HepG2 (cell line): ENCODE data around the gene PRR29. TPM values are rescaled to one million over a fixed set of nuclear protein-coding genes. Genes with fewer than 3 reads are reported as not detected.

Experiments
- BCL6 ChIP-seq: IDR thresholded peaks from 2 replicates; pipeline ENCODE4 v1.6.1; 2016; ENCODE audit warnings: missing genetic modification reagents, missing compliant biosample characterization
- DNMT1 ChIP-seq: sonication (generic); formaldehyde crosslinking; IDR thresholded peaks from 2 replicates; pipeline ENCODE4 v1.5.1; 2020; ENCODE audit warnings: mild to moderate bottlenecking, missing genetic modification reagents
- FIP1L1 ChIP-seq: fragments of 200-400 bp; formaldehyde crosslinking; IDR thresholded peaks from 2 replicates; pipeline ENCODE4 v1.6.1; 2018; ENCODE audit warnings: low read depth, mild to moderate bottlenecking, low read length, moderate library complexity, borderline replicate concordance; ENCODE audit not compliant: insufficient read depth
- KDM1A ChIP-seq: IDR thresholded peaks from 2 replicates; pipeline ENCODE4 v1.6.1; 2016; ENCODE audit warnings: missing compliant biosample characterization
- MATR3 ChIP-seq: sonication (generic); formaldehyde crosslinking; IDR thresholded peaks from 2 replicates; pipeline ENCODE4 v1.4.0; 2020; ENCODE audit warnings: missing genetic modification reagents
- MTF1 ChIP-seq: sonication (generic); formaldehyde crosslinking; IDR thresholded peaks from 2 replicates; pipeline ENCODE4 v1.5.0; 2020; ENCODE audit warnings: missing genetic modification reagents
- PTBP1 ChIP-seq: fragments of 200-400 bp; formaldehyde crosslinking; IDR thresholded peaks from 2 replicates; pipeline ENCODE4 v1.6.1; 2018; ENCODE audit warnings: low read length, low read depth; ENCODE audit not compliant: poor library complexity, severe bottlenecking
- RARA ChIP-seq: IDR thresholded peaks from 2 replicates; pipeline ENCODE4 v1.6.1; 2016; ENCODE audit warnings: missing genetic modification reagents, missing compliant biosample characterization
- RFXANK ChIP-seq: IDR thresholded peaks from 2 replicates; pipeline ENCODE4 v1.6.1; 2016
- STAT5B ChIP-seq: sonication (generic); formaldehyde crosslinking; IDR thresholded peaks from 2 replicates; pipeline ENCODE4 v1.4.0; 2020; ENCODE audit warnings: missing genetic modification reagents
- WIZ ChIP-seq: sonication (generic); formaldehyde crosslinking; IDR thresholded peaks from 2 replicates; pipeline ENCODE4 v1.5.1; 2020; ENCODE audit warnings: mild to moderate bottlenecking, missing genetic modification reagents
- ZNF225 ChIP-seq: sonication (generic); formaldehyde crosslinking; IDR thresholded peaks from 2 replicates; pipeline ENCODE4 v1.4.0; 2020; ENCODE audit warnings: mild to moderate bottlenecking, missing genetic modification reagents
- ZNF564 ChIP-seq: sonication (generic); formaldehyde crosslinking; IDR thresholded peaks from 2 replicates; pipeline ENCODE4 v1.8.1; 2023; ENCODE audit warnings: mild to moderate bottlenecking, missing genetic modification reagents
- ZSCAN12 ChIP-seq: sonication (generic); formaldehyde crosslinking; IDR thresholded peaks from 2 replicates; pipeline ENCODE4 v1.9.0; 2021; ENCODE audit warnings: mild to moderate bottlenecking, missing genetic modification reagents
- polyA plus RNA-seq, 8 experiments: library from polyadenylated mRNA; depleted of rRNA in 3 of 8; stranded (reverse) in 7 of 8; unstranded in 1 of 8; fragments of >200 nt; fragmentation: Illumina TruSeq in 4 of 8; extraction: Trizol in 4 of 8; gene quantifications; 2 replicates each; pipeline versions ENCODE4 v1.2.1 to v1.2.3, GENCODE V29; 2011 to 2016; ENCODE audit warnings: low read depth in 4 of 8, missing spikeins in 1 of 8, mixed read lengths in 1 of 8; ENCODE audit not compliant: insufficient read depth in 1 of 8
- total RNA-seq, 5 experiments: library from RNA; depleted of rRNA; stranded (reverse); fragments of >200 nt; fragmentation: Illumina TruSeq; extraction: Trizol; gene quantifications; 2 replicates each; pipeline ENCODE4 v1.2.3, GENCODE V29; 2016; ENCODE audit warnings: low read depth in 1 of 5
- TF ChIP-seq, protein P1 (sequence below): sonication (generic); formaldehyde crosslinking; IDR thresholded peaks from 2 replicates; pipeline ENCODE4 v1.9.0; 2021; ENCODE audit warnings: missing genetic modification reagents, borderline replicate concordance
- TF ChIP-seq, protein P2 (sequence below): sonication (generic); formaldehyde crosslinking; IDR thresholded peaks from 2 replicates; pipeline ENCODE4 v1.4.0; 2020; ENCODE audit warnings: low read depth, missing genetic modification reagents
- TF ChIP-seq, protein P3 (sequence below): sonication (generic); formaldehyde crosslinking; IDR thresholded peaks from 2 replicates; pipeline ENCODE4 v1.4.0; 2020; ENCODE audit warnings: missing genetic modification reagents, mild to moderate bottlenecking, borderline replicate concordance

PRR29 gene
- total and polyA plus RNA-seq, 2 of the 13 experiments (the other 11 are each of a cell fraction or from before 2014, with no cell fraction given) = 0.07 to 0.20 TPM

DNA sequence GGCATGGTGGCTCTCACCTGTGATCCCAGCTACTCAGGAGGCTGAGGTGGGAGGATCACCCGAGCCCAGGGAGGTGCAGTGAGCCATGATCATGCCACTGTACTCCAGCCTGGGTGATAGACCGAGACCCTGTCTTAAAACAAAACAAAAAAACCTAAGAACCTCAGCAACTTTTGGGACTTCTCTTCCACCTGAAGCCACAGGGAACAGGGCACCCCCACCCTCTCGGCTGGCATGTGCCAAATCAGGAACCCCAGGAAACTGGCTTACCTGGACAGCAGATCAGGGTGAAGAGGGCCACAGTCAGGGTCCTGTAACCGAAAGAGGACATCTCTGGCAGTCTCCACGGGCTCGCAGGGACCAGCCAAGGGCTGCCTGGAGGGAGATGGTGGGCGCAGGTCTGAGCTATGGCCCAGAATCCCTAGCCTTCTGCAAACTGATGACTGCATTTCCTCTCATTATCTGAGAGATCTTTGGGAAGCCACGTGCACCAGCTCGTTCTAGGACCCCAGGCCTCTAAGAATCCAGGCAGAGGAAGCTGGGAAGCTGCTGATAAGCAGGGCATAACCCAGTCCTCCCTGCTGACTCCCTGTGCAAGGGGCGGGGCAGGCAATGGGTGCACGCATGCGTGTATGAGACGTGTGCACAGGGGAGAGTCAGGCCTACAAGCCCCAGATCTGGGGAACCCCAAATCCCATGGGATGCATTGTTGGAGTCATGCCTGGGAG, 8.4 kb downstream of the PRR29 start (continued):
- TF ChIP-seq, protein P1, sequence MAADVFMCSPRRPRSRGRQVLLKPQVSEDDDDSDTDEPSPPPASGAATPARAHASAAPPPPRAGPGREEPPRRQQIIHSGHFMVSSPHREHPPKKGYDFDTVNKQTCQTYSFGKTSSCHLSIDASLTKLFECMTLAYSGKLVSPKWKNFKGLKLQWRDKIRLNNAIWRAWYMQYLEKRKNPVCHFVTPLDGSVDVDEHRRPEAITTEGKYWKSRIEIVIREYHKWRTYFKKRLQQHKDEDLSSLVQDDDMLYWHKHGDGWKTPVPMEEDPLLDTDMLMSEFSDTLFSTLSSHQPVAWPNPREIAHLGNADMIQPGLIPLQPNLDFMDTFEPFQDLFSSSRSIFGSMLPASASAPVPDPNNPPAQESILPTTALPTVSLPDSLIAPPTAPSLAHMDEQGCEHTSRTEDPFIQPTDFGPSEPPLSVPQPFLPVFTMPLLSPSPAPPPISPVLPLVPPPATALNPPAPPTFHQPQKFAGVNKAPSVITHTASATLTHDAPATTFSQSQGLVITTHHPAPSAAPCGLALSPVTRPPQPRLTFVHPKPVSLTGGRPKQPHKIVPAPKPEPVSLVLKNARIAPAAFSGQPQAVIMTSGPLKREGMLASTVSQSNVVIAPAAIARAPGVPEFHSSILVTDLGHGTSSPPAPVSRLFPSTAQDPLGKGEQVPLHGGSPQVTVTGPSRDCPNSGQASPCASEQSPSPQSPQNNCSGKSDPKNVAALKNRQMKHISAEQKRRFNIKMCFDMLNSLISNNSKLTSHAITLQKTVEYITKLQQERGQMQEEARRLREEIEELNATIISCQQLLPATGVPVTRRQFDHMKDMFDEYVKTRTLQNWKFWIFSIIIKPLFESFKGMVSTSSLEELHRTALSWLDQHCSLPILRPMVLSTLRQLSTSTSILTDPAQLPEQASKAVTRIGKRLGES (CRISPR knock-in tag) = no peak
- TF ChIP-seq KDM1A (CRISPR knock-in tag) (no peak), DNMT1 (CRISPR knock-in tag) (no peak), WIZ (CRISPR knock-in tag) (no peak), BCL6 (CRISPR knock-in tag) (no peak), ZSCAN12 (CRISPR knock-in tag) (no peak), STAT5B (CRISPR knock-in tag) (no peak), MATR3 (CRISPR knock-in tag) (no peak), FIP1L1 (no peak), ZNF564 (no peak), RFXANK (CRISPR knock-in tag) (no peak), MTF1 (CRISPR knock-in tag) (peak; percentile 64; the same call in 1 of the 2 replicates), PTBP1 (no peak), ZNF225 (no peak), RARA (CRISPR knock-in tag) (0 out of 2 replicates have a peak, but pooled peaks have one; percentile 9)
- TF ChIP-seq, protein P2, sequence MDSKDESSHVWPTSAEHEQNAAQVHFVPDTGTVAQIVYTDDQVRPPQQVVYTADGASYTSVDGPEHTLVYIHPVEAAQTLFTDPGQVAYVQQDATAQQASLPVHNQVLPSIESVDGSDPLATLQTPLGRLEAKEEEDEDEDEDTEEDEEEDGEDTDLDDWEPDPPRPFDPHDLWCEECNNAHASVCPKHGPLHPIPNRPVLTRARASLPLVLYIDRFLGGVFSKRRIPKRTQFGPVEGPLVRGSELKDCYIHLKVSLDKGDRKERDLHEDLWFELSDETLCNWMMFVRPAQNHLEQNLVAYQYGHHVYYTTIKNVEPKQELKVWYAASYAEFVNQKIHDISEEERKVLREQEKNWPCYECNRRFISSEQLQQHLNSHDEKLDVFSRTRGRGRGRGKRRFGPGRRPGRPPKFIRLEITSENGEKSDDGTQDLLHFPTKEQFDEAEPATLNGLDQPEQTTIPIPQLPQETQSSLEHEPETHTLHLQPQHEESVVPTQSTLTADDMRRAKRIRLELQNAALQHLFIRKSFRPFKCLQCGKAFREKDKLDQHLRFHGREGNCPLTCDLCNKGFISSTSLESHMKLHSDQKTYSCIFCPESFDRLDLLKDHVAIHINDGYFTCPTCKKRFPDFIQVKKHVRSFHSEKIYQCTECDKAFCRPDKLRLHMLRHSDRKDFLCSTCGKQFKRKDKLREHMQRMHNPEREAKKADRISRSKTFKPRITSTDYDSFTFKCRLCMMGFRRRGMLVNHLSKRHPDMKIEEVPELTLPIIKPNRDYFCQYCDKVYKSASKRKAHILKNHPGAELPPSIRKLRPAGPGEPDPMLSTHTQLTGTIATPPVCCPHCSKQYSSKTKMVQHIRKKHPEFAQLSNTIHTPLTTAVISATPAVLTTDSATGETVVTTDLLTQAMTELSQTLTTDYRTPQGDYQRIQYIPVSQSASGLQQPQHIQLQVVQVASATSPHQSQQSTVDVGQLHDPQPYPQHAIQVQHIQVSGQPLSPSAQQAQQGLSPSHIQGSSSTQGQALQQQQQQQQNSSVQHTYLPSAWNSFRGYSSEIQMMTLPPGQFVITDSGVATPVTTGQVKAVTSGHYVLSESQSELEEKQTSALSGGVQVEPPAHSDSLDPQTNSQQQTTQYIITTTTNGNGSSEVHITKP (CRISPR knock-in tag) = no peak
- TF ChIP-seq, protein P3, sequence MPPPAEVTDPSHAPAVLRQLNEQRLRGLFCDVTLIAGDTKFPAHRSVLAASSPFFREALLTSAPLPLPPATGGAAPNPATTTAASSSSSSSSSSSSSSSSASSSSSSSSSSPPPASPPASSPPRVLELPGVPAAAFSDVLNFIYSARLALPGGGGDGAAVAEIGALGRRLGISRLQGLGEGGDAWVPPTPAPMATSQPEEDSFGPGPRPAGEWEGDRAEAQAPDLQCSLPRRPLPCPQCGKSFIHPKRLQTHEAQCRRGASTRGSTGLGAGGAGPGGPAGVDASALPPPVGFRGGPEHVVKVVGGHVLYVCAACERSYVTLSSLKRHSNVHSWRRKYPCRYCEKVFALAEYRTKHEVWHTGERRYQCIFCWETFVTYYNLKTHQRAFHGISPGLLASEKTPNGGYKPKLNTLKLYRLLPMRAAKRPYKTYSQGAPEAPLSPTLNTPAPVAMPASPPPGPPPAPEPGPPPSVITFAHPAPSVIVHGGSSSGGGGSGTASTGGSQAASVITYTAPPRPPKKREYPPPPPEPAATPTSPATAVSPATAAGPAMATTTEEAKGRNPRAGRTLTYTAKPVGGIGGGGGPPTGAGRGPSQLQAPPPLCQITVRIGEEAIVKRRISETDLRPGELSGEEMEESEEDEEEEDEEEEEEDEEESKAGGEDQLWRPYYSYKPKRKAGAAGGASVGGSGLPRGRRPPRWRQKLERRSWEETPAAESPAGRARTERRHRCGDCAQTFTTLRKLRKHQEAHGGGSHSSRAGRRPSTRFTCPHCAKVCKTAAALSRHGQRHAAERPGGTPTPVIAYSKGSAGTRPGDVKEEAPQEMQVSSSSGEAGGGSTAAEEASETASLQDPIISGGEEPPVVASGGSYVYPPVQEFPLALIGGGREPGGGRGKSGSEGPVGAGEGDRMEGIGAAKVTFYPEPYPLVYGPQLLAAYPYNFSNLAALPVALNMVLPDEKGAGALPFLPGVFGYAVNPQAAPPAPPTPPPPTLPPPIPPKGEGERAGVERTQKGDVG (CRISPR knock-in tag) = 0 out of 2 replicates have a peak, but pooled peaks have one; percentile 45
